ENCODE measurements around the gene HSP90B1.

HSP90B1 gene

DNA sequence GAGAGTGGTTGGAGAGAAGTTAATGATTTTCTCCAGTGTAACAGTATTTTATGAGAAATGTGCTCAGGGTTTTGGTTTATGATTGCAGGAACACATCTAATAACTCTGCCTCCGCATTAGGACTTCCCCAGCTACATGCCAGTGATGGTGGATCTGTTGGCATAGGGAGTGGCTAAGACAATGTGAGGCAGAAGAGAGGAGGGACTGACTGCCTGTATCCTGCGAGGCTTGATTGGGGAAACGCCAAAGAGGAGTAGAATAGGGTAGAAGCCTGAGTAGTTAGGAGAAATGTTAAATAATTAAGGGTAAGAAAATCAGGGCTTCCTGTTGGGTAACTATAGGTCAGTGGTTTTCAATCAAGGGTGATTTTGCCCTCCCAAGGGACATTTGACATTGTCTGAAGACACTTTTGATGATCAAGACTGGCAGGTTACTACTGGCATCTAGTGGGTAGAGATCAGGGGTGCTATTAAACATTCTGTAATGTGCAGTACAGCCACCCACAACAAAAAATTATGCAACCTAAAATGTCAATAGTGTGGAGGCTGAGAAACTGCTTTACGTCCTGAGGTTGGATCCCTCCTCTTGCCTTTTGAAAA, 48.3 kb downstream of the HSP90B1 start:
- DNase-seq = no peak

DNA sequence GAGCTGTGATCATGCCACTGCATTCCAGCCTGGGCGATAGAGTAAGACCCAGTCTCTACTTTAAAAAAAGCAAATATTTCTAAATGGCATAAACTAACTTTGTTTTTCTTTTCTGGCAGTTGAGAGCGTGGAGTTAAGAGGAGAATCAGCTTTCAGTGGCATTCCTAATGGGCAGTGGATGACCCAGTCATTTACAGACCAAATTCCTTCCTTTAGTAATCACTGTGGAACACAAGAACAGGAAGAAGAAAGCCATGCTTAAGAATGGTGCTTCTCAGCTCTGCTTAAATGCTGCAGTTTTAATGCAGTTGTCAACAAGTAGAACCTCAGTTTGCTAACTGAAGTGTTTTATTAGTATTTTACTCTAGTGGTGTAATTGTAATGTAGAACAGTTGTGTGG, 56.6 kb downstream of the HSP90B1 start:
- DNase-seq = no peak

DNA sequence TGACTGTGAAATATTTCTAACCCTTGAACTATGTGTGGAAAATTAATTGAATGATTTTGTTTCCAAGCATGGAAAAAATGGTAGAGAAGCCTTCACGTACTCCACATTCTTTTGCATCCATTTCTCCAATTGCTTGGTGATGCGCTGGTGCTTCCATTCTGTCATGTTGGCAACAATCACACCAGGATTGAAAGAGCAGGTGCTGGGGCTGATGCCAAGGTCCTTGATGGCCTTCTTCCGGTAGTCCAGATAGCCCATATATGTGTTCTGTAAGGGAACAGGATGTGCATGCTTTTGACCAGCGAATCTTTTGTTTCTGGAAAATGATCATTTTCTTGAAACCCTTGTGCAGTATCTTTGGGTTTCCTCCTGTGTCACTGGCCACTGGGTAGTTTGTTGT, 64.0 kb downstream of the HSP90B1 start:
- no peak for DNase-seq

GRCh38 chr12:103996595-103996994, 66.4 kb downstream of the HSP90B1 start:
- DNase-seq = no peak

DNA sequence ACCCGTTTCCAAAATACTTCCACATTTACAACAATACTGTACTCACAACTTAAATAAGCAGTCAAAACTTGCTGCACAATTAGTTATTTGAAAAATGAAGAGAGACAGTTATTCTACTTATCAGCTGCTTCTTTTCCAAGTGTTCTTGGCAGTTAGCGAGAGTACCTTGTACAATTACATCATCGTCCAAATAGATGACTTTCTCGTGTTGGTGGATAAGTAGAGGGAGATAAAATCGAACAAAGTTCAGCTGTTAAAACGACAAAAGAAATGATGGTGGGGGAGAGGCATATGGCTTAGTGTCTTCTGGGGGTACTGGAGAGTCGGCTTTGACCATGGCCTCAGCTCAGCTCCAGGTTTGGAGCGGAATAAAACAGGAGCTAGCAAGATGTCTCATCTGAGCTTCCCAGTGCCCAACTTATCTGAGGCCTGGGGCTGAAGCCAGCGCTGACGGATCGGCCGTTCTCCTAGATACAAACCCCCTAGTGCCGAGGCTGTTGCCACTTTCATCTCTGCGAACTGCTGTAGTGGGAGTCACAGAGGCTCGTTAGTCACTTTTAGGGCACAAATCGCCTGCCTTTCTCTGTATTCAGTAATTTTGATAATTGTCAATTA, 67.2 kb downstream of the HSP90B1 start:
- no peak for DNase-seq

All from activated CD4-positive, CD25-positive, alpha-beta regulatory T cell treated with anti-CD3 and anti-CD28 coated beads, Interleukin-2, amount 50 U/mL, for 72 hours (primary cell).